ENCODE data around the gene ERCC6L2.

The ERCC6L2 gene

DNA sequence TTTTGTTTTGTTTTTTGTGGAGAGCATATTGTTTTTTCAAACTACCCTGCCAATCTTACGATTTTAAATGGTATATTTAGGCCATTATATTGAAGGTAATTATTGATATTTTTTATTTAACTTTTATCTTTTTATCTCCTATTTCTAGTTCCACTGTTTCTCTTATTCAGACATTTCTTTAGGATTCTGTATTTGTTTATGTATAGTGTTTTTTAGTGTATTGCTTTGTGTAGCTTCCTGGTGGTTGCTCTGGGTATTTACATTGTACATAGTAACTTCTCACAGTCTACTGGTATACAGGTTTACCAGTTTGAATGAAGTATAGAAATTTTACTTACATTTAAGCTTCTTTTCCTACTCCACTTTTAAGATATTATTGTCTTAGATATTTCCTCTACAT, 63.2 kb downstream of the ERCC6L2 start:
- H3K4me1 ChIP-seq (ENCODE audit: control insufficient read depth, insufficient read depth, low read length): no peaks in the 10 kb centered on the region
- no peak overlapping the region for H3K4me3 ChIP-seq (ENCODE audit: low read length)
- no peak overlapping the region for H3K9ac ChIP-seq (ENCODE audit: low read length)
- no peaks in the 10 kb centered on the region for H3K36me3 ChIP-seq (ENCODE audit: control insufficient read depth, insufficient read depth, low read length)
- no peaks in the 10 kb centered on the region for H3K9me3 ChIP-seq (ENCODE audit: control insufficient read depth, low read length)
- no peaks in the 10 kb centered on the region for H3K27me3 ChIP-seq (ENCODE audit: control insufficient read depth, insufficient read depth, low read length)

DNA sequence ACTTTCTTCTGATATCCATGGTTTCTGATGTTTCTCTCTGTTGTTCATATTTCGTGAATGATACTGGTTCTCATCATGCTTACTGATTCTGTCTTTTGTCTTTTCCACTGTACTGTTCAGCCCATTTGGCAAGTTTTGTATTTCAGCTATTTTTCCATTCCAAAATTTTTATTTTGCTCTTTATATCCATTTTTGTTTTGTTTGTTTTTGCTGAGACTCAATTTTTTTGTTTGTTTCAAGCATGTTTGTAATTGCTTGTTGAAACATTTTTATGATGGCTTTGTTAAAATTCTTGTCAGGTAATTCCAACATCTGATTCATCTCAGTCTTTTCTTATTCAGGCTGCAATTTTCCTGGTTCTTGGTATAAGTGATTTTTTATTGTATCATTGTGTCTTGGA, 64.0 kb downstream of the ERCC6L2 start:
- H3K9me3 ChIP-seq (ENCODE audit: control insufficient read depth, low read length): no peaks in the 10 kb centered on the region
- no peak overlapping the region for H3K4me3 ChIP-seq (ENCODE audit: low read length)
- H3K27me3 ChIP-seq (ENCODE audit: control insufficient read depth, insufficient read depth, low read length): no peaks in the 10 kb centered on the region
- no peaks in the 10 kb centered on the region for H3K36me3 ChIP-seq (ENCODE audit: control insufficient read depth, insufficient read depth, low read length)
- H3K4me1 ChIP-seq (ENCODE audit: control insufficient read depth, insufficient read depth, low read length): no peaks in the 10 kb centered on the region
- H3K9ac ChIP-seq (ENCODE audit: low read length): no peak overlapping the region

DNA sequence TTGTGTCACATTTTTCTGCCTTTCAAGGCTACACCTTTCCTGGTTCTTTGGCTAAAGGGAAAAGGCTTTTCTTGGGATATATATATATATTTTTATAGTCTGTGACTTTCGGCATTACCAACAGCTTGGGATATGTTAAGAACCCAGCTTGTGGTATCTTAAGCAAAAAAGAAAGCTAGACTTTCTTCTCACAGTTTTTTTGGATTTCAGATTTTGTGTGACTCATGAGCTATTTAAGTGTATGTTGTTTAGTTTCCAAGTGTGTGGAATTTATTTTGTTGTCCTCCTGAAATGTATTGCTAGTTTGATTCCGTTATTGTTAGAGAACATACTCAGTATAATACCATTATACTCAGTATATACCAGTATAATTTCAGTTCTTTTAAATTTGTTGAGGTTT, 64.8 kb downstream of the ERCC6L2 start:
- Histone ChIP-seq H3K4me1 (ENCODE audit: control insufficient read depth, insufficient read depth, low read length) (no peaks in the 10 kb centered on the region), H3K36me3 (ENCODE audit: control insufficient read depth, insufficient read depth, low read length) (no peaks in the 10 kb centered on the region), H3K4me3 (ENCODE audit: low read length) (no peak overlapping the region), H3K9me3 (ENCODE audit: control insufficient read depth, low read length) (no peaks in the 10 kb centered on the region), H3K9ac (ENCODE audit: low read length) (no peak overlapping the region), H3K27me3 (ENCODE audit: control insufficient read depth, insufficient read depth, low read length) (no peaks in the 10 kb centered on the region)

DNA sequence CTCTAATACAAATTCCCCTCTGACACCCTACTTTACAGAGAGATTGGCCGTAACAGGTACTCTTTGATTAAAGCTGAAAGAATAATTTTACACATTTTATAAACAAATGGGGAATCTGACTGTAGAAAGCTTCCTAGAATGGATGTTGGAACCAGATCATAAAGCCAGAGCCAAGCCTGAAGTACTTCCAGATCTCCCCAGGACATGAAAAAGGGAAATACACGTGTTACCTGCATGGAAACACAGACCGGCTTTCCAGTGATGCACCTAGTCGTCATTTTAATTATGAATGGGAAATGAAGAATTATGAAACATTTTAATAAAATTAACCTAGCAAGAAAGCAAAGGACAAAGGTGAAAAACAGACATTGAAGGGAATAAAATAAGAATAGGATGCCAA, 66.5 kb downstream of the ERCC6L2 start:
- Histone ChIP-seq H3K36me3 (ENCODE audit: control insufficient read depth, insufficient read depth, low read length) (no peaks in the 10 kb centered on the region), H3K4me3 (ENCODE audit: low read length) (no peak overlapping the region), H3K9me3 (ENCODE audit: control insufficient read depth, low read length) (no peaks in the 10 kb centered on the region), H3K27me3 (ENCODE audit: control insufficient read depth, insufficient read depth, low read length) (no peaks in the 10 kb centered on the region), H3K4me1 (ENCODE audit: control insufficient read depth, insufficient read depth, low read length) (no peaks in the 10 kb centered on the region), H3K9ac (ENCODE audit: low read length) (no peak overlapping the region)

DNA sequence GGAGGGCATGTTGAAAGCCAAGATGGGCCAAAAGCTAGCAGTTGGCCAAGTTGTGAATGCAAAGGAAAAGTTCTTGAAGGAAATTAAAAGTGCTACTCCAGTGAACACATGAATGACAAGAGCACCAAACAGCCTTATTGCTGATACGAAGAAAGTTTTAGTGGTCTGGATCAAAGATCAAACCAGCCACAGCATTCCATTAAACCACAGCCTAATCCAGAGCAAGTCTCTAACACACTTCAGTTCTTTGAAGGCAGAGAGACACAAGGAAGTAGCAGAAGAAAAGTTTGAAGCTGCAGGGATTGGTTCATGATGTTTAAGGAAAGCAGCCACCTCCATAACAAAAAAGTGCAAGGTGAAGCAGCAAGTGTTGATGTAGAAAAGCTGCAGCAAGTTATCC, 71.6 kb downstream of the ERCC6L2 start:
- no peak overlapping the region for H3K4me3 ChIP-seq (ENCODE audit: low read length)
- no peaks in the 10 kb centered on the region for H3K4me1 ChIP-seq (ENCODE audit: control insufficient read depth, insufficient read depth, low read length)
- no peak overlapping the region for H3K9ac ChIP-seq (ENCODE audit: low read length)
- H3K27me3 ChIP-seq (ENCODE audit: control insufficient read depth, insufficient read depth, low read length): no peaks in the 10 kb centered on the region
- H3K36me3 ChIP-seq (ENCODE audit: control insufficient read depth, insufficient read depth, low read length): no peaks in the 10 kb centered on the region
- no peaks in the 10 kb centered on the region for H3K9me3 ChIP-seq (ENCODE audit: control insufficient read depth, low read length)

DNA sequence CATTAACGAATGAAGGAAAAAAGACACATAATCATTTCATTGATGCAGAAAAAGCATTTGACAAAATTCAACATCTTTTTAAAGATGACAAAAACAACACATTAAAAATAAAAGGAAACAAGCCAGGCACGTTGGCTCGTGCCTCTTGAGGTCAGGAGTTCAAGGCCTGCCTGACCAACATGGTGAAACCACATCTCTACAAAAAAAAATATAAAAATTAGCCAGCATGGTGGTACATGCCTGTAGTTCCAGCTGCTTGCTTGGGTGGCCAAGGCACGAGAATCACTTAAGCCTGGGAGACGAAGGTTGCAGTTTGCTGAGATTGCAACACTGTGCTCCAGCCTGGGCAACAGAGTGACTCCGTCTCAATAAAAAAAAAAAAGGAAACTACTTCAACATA, 77.0 kb downstream of the ERCC6L2 start:
- Histone ChIP-seq H3K9me3 (ENCODE audit: control insufficient read depth, low read length) (no peaks in the 10 kb centered on the region), H3K4me3 (ENCODE audit: low read length) (no peak overlapping the region), H3K36me3 (ENCODE audit: control insufficient read depth, insufficient read depth, low read length) (peaks cover 6% of the 10 kb centered on the region), H3K27me3 (ENCODE audit: control insufficient read depth, insufficient read depth, low read length) (no peaks in the 10 kb centered on the region), H3K4me1 (ENCODE audit: control insufficient read depth, insufficient read depth, low read length) (no peaks in the 10 kb centered on the region), H3K9ac (ENCODE audit: low read length) (no peak overlapping the region)

DNA sequence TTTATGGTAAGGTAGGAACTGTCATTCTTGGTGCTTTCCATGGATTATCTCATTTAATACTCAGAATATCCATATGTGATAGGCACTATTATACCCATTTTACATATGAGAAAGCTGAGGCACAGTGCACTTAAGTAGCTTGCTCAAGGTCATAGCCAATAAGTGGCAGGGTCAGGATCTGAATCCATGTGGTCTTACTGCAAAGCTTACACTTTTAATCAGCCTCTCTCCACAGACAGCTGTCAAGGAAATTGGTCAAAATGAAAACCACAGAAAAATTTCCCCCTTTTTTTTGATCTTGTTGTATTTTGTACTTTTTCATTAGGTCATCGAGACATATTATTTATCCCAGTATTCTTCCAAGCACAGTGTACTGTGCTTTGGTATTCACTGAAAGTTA, 78.5 kb downstream of the ERCC6L2 start:
- Histone ChIP-seq H3K4me3 (ENCODE audit: low read length) (no peak overlapping the region), H3K36me3 (ENCODE audit: control insufficient read depth, insufficient read depth, low read length) (peaks cover 6% of the 10 kb centered on the region), H3K27me3 (ENCODE audit: control insufficient read depth, insufficient read depth, low read length) (no peaks in the 10 kb centered on the region), H3K4me1 (ENCODE audit: control insufficient read depth, insufficient read depth, low read length) (no peaks in the 10 kb centered on the region), H3K9me3 (ENCODE audit: control insufficient read depth, low read length) (no peaks in the 10 kb centered on the region), H3K9ac (ENCODE audit: low read length) (no peak overlapping the region)

DNA sequence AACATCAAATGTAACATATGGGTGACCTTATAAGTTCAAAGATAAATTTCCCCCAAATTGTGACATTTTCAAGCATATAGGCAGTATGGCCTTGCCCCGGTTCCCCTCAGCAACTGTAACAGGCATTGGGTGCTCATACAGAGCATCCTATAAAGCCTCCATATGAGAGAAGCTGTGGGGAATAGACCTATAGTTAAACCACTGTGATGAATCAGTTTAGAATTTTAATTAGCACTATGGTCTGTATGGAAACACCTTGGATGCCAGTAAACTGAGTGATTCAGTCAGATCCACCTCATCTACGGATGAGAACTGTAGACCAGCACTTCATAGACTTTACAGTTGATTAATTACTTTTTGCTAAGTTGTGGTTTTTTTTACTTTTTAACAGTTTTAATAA, 79.4 kb downstream of the ERCC6L2 start:
- no peaks in the 10 kb centered on the region for H3K9me3 ChIP-seq (ENCODE audit: control insufficient read depth, low read length)
- peaks cover 6% of the 10 kb centered on the region for H3K36me3 ChIP-seq (ENCODE audit: control insufficient read depth, insufficient read depth, low read length)
- H3K4me3 ChIP-seq (ENCODE audit: low read length): no peak overlapping the region
- H3K27me3 ChIP-seq (ENCODE audit: control insufficient read depth, insufficient read depth, low read length): no peaks in the 10 kb centered on the region
- no peak overlapping the region for H3K9ac ChIP-seq (ENCODE audit: low read length)
- H3K4me1 ChIP-seq (ENCODE audit: control insufficient read depth, insufficient read depth, low read length): no peaks in the 10 kb centered on the region

DNA sequence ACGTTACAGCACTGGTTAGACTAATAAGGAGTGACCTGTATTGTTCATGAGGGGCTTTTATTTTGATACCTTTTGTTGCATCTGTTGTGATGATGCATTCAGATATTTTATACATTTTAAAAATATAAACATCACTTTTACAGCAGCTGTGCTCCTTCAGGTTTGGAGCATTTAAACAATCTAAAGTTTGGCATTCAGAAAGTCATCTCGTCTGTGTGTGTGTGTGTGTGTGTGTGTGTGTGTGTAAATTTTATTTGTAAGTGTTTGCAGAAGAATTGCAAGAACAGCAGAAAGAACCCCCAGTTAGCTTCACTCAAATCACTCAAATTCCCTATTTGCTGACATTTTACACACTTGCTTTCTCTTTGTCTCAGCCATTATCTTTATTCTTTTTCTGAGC, 87.4 kb downstream of the ERCC6L2 start:
- Histone ChIP-seq H3K36me3 (ENCODE audit: control insufficient read depth, insufficient read depth, low read length) (no peaks in the 10 kb centered on the region), H3K9me3 (ENCODE audit: control insufficient read depth, low read length) (no peaks in the 10 kb centered on the region), H3K4me1 (ENCODE audit: control insufficient read depth, insufficient read depth, low read length) (no peaks in the 10 kb centered on the region), H3K4me3 (ENCODE audit: low read length) (no peak overlapping the region), H3K9ac (ENCODE audit: low read length) (no peak overlapping the region), H3K27me3 (ENCODE audit: control insufficient read depth, insufficient read depth, low read length) (no peaks in the 10 kb centered on the region)

DNA sequence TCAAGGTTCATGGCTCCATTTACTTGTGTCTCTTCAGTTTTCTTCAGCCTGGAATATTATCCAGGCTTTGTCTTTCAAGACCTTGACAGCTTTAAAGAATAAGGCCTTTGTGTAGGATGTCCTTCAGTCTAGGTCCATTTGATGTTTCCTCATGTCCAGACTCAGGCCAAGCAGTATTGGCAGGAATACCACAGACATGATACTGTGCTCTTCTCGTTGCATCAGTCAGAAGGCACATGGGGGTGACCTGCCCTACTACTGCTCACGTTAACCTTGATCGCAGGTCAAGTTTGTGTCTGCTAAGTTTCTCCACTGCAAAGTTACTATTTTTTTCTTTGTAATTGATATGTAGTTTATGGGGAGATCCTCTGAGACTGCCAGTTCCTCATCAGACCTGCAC, 88.2 kb downstream of the ERCC6L2 start:
- no peak overlapping the region for H3K4me3 ChIP-seq (ENCODE audit: low read length)
- no peak overlapping the region for H3K9ac ChIP-seq (ENCODE audit: low read length)
- no peaks in the 10 kb centered on the region for H3K36me3 ChIP-seq (ENCODE audit: control insufficient read depth, insufficient read depth, low read length)
- H3K27me3 ChIP-seq (ENCODE audit: control insufficient read depth, insufficient read depth, low read length): no peaks in the 10 kb centered on the region
- no peaks in the 10 kb centered on the region for H3K4me1 ChIP-seq (ENCODE audit: control insufficient read depth, insufficient read depth, low read length)
- H3K9me3 ChIP-seq (ENCODE audit: control insufficient read depth, low read length): no peaks in the 10 kb centered on the region

DNA sequence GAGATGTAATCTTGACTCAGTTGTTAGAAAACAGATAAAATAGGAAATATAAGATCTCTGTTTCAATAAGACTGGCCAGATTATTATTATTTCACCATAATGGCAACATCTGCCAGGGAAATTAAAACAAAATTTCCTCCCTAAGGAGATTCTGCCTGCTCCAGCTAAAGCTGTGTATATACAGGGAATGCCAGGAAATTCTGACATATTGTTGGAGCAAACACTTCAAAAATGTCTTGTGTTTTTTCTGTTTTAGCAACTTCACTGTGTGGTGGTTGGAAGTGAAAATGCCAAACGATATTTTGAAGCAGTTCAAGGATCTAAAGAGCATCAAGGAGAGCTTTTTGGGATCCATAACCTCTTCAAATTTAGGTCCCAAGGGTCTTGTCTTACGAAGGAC, 90.8 kb downstream of the ERCC6L2 start:
- Histone ChIP-seq H3K27me3 (ENCODE audit: control insufficient read depth, insufficient read depth, low read length) (no peaks in the 10 kb centered on the region), H3K9me3 (ENCODE audit: control insufficient read depth, low read length) (no peaks in the 10 kb centered on the region), H3K36me3 (ENCODE audit: control insufficient read depth, insufficient read depth, low read length) (no peaks in the 10 kb centered on the region), H3K4me1 (ENCODE audit: control insufficient read depth, insufficient read depth, low read length) (no peaks in the 10 kb centered on the region), H3K9ac (ENCODE audit: low read length) (no peak overlapping the region), H3K4me3 (ENCODE audit: low read length) (no peak overlapping the region)

DNA sequence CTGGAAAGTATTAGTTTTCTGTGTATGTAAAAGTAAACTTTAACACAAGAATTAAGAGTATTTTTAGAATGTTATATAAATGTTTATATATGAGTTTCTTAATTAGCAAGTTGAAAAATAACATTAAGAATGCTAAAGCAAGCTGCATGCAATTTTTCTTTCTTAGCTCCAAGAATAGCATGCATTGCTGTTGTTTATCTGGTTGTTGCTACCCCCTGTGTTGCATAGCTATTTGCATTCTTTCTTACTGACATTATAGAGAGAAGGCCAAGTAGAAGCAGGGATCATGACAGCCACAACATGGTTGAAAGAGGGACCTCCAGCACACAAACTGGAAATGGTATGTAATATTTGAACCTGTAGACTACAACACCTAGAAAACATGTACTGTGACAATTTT, 94.8 kb downstream of the ERCC6L2 start:
- Histone ChIP-seq H3K4me1 (ENCODE audit: control insufficient read depth, insufficient read depth, low read length) (no peaks in the 10 kb centered on the region), H3K27me3 (ENCODE audit: control insufficient read depth, insufficient read depth, low read length) (no peaks in the 10 kb centered on the region), H3K4me3 (ENCODE audit: low read length) (no peak overlapping the region), H3K9ac (ENCODE audit: low read length) (no peak overlapping the region), H3K36me3 (ENCODE audit: control insufficient read depth, insufficient read depth, low read length) (no peaks in the 10 kb centered on the region), H3K9me3 (ENCODE audit: control insufficient read depth, low read length) (no peaks in the 10 kb centered on the region)

DNA sequence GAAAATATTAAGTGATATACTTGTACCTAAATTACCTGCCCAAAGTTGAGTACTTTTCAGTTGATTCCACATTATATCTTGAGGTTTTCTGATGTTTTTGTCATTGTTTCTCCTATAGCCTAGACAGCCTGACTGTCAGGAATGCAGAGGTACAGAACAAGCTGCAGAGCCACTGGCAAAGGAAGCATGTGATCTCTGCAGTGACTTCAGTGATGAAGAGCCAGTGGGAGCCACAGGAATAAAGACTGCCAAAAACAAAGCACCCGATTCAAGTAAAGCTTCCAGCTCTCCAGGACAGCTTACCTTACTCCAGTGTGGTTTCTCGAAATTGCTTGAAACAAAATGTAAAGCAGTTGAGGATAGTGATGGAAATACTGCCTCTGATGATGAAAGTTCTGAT, 96.3 kb downstream of the ERCC6L2 start:
- Histone ChIP-seq H3K4me1 (ENCODE audit: control insufficient read depth, insufficient read depth, low read length) (no peaks in the 10 kb centered on the region), H3K27me3 (ENCODE audit: control insufficient read depth, insufficient read depth, low read length) (no peaks in the 10 kb centered on the region), H3K9ac (ENCODE audit: low read length) (no peak overlapping the region), H3K9me3 (ENCODE audit: control insufficient read depth, low read length) (no peaks in the 10 kb centered on the region), H3K36me3 (ENCODE audit: control insufficient read depth, insufficient read depth, low read length) (no peaks in the 10 kb centered on the region), H3K4me3 (ENCODE audit: low read length) (no peak overlapping the region)
